Panc1 (cell line): Measurements from ENCODE around the gene UGT1A10. TPM values are rescaled to one million over a fixed set of nuclear protein-coding genes. Genes with fewer than 3 reads are reported as not detected.
A peak's percentile ranks its signal among the peaks of the same experiment; 100 is the strongest.

Source experiments
- ATAC-seq: fragments of 200-7000 bp; cut with Tn5 transposase; 2 replicates; pipeline ENCODE4 v1.9.1; 2020; ENCODE audit warnings: mild to moderate bottlenecking, moderate library complexity
- BruUV-seq: library from RNA; stranded (reverse); fragments of 400-500 nt; replicated peaks from 2 replicates; lab custom pipeline; 2021; lab: Mats Ljungman, UMichigan
- CTCF ChIA-PET: fragments of 300-600 bp; sonication (Branson Sonifier 250); formaldehyde crosslinking; loops from one replicate; lab custom pipeline; 2022; ENCODE audit warnings: antibody characterized with exemption; lab: Charles Lee
- POLR2A ChIA-PET: fragments of 300-600 bp; sonication (Branson Sonifier 250); formaldehyde crosslinking; loops from one replicate; lab custom pipeline; 2022; ENCODE audit warnings: antibody characterized with exemption; lab: Charles Lee
- DNase-seq: peaks from one replicate; pipeline ENCODE4 v3.0.0-alpha.2; 2010; ENCODE audit warnings: low read depth, low spot score
- H3K27ac ChIP-seq: 2 replicates; pipeline ENCODE4 v1.5.1; 2011; ENCODE audit warnings: mild to moderate bottlenecking, low read length, inconsistent platforms
- H3K27me3 ChIP-seq: fragments of 200-500 bp; sonication (Bioruptor generic); 2 replicates; pipeline ENCODE4 v1.6.0; 2014; ENCODE audit warnings: low read length, inconsistent platforms; ENCODE audit not compliant: control insufficient read depth, insufficient read depth
- H3K36me3 ChIP-seq: fragments of 200-500 bp; sonication (Bioruptor generic); 2 replicates; pipeline ENCODE4 v1.5.1; 2014; ENCODE audit warnings: inconsistent platforms, mild to moderate bottlenecking, low read length, moderate library complexity; ENCODE audit not compliant: control insufficient read depth, insufficient read depth
- H3K4me1 ChIP-seq: 2 replicates; pipeline ENCODE4 v1.5.1; 2011; ENCODE audit warnings: inconsistent platforms, mild to moderate bottlenecking, low read length, moderate library complexity; ENCODE audit not compliant: control insufficient read depth, insufficient read depth
- H3K4me3 ChIP-seq, 2 experiments: 2 replicates each; pipeline ENCODE4 v1.5.1; 2011 to 2012; ENCODE audit warnings: low read depth in 2 of 2, low read length in 2 of 2, mild to moderate bottlenecking in 2 of 2, inconsistent platforms in 1 of 2, moderate library complexity in 1 of 2
- H3K9me3 ChIP-seq: fragments of 200-500 bp; sonication (Bioruptor generic); 2 replicates; pipeline ENCODE4 v1.5.1; 2014; ENCODE audit warnings: low read depth, mild to moderate bottlenecking, inconsistent platforms, low read length, moderate library complexity; ENCODE audit not compliant: control insufficient read depth, insufficient read depth
- POLR2AphosphoS5 ChIP-seq: IDR thresholded peaks from 2 replicates; pipeline ENCODE4 v1.6.1; 2012; ENCODE audit warnings: mild to moderate bottlenecking, low read depth, low read length, moderate library complexity
- SIN3A ChIP-seq: IDR thresholded peaks from 2 replicates; pipeline ENCODE4 v1.6.1; 2012; ENCODE audit warnings: low read depth, mild to moderate bottlenecking, low read length, moderate library complexity, borderline replicate concordance; ENCODE audit not compliant: insufficient read depth
- TCF7L2 ChIP-seq: IDR thresholded peaks from 2 replicates; pipeline ENCODE4 v1.6.1; 2011; ENCODE audit warnings: mild to moderate bottlenecking, low read depth, low read length, inconsistent platforms
- in situ Hi-C: cut with HindIII; loops from 2 replicates; pipeline ENCODE4 v1.10.0; 2016; ENCODE audit warnings: low sequenced_read_pairs, low pct_unique_long_range_greater_than_20kb
- intact Hi-C: fragments of 100-400 bp; cut with micrococcal nuclease; formaldehyde crosslinking; loops from one replicate; pipeline ENCODE4 v1.10.0; 2022; ENCODE audit not compliant: unreplicated experiment
- total RNA-seq: library from RNA; stranded (reverse); gene quantifications from one replicate; pipeline ENCODE4 v1.2.1, GENCODE V29; 2021; ENCODE audit not compliant: unreplicated experiment
- TF ChIP-seq, protein P1 (sequence below): fragments of 450-650 bp; IDR thresholded peaks from 2 replicates; pipeline ENCODE4 v1.5.1; 2017; ENCODE audit warnings: mild to moderate bottlenecking
- TF ChIP-seq, protein P2 (sequence below), 2 experiments: IDR thresholded peaks; 2 replicates each; pipeline ENCODE4 v1.6.1; 2011 to 2012; ENCODE audit warnings: low read depth in 2 of 2, control low read depth in 1 of 2, low read length in 1 of 2, mild to moderate bottlenecking in 1 of 2, moderate library complexity in 1 of 2; ENCODE audit not compliant: insufficient read depth in 1 of 2

The UGT1A10 gene
- total RNA-seq, 1 experiment from 2014 or later, result not detected

DNA sequence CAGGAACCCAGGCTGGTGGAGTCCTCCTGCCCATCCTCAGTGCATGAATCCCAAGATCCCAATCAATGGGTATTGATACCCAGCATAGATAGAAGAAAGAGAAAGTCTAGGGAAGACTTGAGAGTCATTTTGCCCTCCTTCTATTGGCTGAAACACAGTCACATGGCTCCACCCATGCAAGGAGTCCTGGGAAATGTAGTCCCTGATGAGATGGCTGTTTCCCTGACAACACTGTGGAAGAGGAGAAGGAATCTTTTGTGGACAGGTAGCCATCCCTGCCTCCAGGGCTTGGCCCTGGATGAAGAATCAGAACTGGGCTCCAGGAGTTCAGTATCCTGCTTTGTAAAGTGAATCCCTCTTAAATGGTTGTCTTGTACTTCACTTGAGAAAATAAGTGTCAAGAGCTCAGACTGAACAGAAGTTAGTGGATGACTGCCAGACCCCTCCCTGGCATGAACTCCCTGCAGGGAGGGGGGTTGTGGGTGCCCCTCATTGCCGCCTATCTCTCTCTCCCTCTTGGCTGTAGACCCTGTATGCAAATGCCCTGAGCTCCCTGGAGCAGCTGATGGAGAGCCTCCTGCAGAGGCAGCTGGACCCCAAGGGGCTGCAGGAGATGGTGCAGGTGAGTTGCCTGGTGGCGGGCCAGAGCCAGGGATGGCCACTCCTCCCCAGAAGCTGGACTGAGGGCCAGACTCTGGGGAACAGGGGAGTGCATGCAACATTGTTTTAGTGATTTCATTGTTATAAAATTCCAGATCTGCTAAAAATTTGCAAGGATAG lies 178.0 kb downstream of the UGT1A10 start:
- ChIA-PET CTCF (no interaction called here), POLR2A (no interaction called here)
- DNase-seq (no peak), ATAC-seq (0 out of 2 replicates have a peak, but pooled peaks have one; percentile 59)
- no peak overlapping the region for H3K4me3 ChIP-seq
- H3K4me1 ChIP-seq, result no peaks in the 10 kb centered on the region
- intact Hi-C loops, result no loop called here
- in situ Hi-C loops, result no loop called here
- no peak overlapping the region for H3K27ac ChIP-seq
- H3K36me3 ChIP-seq, result no peaks in the 10 kb centered on the region
- no peak for TF ChIP-seq SIN3A
- TF ChIP-seq, protein P1, sequence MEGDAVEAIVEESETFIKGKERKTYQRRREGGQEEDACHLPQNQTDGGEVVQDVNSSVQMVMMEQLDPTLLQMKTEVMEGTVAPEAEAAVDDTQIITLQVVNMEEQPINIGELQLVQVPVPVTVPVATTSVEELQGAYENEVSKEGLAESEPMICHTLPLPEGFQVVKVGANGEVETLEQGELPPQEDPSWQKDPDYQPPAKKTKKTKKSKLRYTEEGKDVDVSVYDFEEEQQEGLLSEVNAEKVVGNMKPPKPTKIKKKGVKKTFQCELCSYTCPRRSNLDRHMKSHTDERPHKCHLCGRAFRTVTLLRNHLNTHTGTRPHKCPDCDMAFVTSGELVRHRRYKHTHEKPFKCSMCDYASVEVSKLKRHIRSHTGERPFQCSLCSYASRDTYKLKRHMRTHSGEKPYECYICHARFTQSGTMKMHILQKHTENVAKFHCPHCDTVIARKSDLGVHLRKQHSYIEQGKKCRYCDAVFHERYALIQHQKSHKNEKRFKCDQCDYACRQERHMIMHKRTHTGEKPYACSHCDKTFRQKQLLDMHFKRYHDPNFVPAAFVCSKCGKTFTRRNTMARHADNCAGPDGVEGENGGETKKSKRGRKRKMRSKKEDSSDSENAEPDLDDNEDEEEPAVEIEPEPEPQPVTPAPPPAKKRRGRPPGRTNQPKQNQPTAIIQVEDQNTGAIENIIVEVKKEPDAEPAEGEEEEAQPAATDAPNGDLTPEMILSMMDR, result no peak
- TF ChIP-seq POLR2AphosphoS5, result no peak
- no peak for TF ChIP-seq TCF7L2
- TF ChIP-seq, protein P2, sequence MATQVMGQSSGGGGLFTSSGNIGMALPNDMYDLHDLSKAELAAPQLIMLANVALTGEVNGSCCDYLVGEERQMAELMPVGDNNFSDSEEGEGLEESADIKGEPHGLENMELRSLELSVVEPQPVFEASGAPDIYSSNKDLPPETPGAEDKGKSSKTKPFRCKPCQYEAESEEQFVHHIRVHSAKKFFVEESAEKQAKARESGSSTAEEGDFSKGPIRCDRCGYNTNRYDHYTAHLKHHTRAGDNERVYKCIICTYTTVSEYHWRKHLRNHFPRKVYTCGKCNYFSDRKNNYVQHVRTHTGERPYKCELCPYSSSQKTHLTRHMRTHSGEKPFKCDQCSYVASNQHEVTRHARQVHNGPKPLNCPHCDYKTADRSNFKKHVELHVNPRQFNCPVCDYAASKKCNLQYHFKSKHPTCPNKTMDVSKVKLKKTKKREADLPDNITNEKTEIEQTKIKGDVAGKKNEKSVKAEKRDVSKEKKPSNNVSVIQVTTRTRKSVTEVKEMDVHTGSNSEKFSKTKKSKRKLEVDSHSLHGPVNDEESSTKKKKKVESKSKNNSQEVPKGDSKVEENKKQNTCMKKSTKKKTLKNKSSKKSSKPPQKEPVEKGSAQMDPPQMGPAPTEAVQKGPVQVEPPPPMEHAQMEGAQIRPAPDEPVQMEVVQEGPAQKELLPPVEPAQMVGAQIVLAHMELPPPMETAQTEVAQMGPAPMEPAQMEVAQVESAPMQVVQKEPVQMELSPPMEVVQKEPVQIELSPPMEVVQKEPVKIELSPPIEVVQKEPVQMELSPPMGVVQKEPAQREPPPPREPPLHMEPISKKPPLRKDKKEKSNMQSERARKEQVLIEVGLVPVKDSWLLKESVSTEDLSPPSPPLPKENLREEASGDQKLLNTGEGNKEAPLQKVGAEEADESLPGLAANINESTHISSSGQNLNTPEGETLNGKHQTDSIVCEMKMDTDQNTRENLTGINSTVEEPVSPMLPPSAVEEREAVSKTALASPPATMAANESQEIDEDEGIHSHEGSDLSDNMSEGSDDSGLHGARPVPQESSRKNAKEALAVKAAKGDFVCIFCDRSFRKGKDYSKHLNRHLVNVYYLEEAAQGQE (IDR thresholded peaks at IDR 0.05; ENCODE audit: insufficient read depth in 1 of 2, low read depth in 2 of 2, low read length in 1 of 2), result no peak
- BruUV-seq, result no TSS peak
- no peaks in the 10 kb centered on the region for H3K9me3 ChIP-seq
- H3K27me3 ChIP-seq, result no peaks in the 10 kb centered on the region

DNA sequence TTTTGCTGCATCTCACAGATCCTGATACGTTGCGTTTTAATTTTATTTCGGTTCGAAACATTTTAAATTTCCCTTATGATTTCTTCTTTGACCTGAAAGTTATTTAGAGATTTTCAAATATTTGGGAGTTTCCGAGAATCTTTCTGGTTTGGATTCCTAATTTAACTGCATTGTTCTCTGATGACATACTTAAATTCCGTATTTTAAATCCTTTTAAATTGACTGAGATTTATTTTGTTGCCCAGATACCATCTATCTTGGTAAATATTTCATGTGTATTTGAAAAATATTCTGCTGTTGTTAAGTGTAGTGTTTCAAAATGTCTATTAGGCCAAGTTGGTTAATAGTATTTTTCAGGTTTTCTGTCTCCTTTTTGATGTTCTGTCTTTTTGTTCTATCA lies 179.6 kb downstream of the UGT1A10 start:
- Histone ChIP-seq H3K27ac (no peak overlapping the region), H3K4me1 (no peaks in the 10 kb centered on the region), H3K27me3 (no peaks in the 10 kb centered on the region), H3K4me3 (no peak overlapping the region), H3K36me3 (no peaks in the 10 kb centered on the region), H3K9me3 (no peaks in the 10 kb centered on the region)
- DNase-seq, result no peak
- no peak for ATAC-seq
- ChIA-PET POLR2A (interaction anchor here (0.6 kb wide), 1 partner anchor 306 kb away, joined by 4 read pairs; no protein-coding TSS in a partner anchor), CTCF (no interaction called here)
- no TSS peak for BruUV-seq
- TF ChIP-seq, protein P1, result no peak
- TF ChIP-seq POLR2AphosphoS5 (no peak), TCF7L2 (no peak), SIN3A (no peak)
- TF ChIP-seq, protein P2 (IDR thresholded peaks at IDR 0.05; ENCODE audit: insufficient read depth in 1 of 2, low read depth in 2 of 2, low read length in 1 of 2), result no peak
- intact Hi-C loops, result no loop called here
- in situ Hi-C loops, result no loop called here
